Measurements from ENCODE around the gene NEK4.

The NEK4 gene

DNA sequence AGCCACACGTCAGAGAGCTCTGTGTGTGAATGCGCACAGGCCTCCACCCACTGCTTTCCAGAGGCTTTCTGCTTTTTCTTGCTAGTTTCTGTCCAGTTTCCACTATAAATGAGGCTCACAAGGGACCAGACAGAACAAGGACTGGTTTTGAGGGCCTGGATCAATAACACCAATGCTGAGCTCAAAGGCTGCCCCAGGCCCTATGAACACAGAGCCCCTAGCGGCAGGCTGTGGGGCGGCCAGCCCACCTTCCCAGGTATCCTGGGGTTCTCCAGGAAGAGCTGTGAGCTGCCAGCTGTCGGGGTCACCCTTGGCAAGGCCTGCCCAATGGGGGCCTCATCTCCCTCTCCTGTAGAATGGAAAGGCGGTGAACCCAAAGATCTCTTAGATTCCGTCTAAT is 21.7 kb upstream of the NEK4 start:
- peaks cover 13% of the 10 kb centered on the region for H3K27me3 Mint-ChIP-seq (ENCODE audit: low read depth, poor library complexity)
- H3K4me3 Mint-ChIP-seq: no peak overlapping the region
- peak; percentile 39 for TF ChIP-seq CTCF (IDR thresholded peaks at IDR 0.05)

DNA sequence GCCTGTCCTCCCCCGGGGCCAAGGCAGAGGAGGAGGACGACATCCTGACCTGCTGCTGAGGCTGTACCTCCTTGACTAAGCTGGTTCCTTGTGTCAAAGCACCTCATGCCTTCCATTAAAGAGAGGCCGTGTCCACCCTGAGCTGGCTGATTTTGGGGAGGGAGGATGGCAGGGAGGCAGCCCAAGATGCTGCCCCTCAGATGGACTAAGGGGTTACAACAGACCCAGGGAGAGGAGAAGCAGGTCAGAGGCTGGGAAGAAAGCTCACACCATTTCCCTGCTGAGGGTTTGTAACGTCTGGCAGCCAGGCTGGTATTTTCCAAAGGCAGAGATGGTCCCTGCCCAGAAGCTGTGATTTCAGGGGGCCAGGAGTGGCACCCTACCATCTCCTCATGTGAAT is 21.2 kb upstream of the NEK4 start:
- no peak overlapping the region for H3K4me3 Mint-ChIP-seq
- H3K36me3 Mint-ChIP-seq (ENCODE audit: low read depth): no peaks in the 10 kb centered on the region
- H3K27ac Mint-ChIP-seq: no peak overlapping the region
- TF ChIP-seq CTCF (IDR thresholded peaks at IDR 0.05): no peak
- H3K4me1 Mint-ChIP-seq: peaks cover 51% of the 10 kb centered on the region
- peaks cover 13% of the 10 kb centered on the region for H3K27me3 Mint-ChIP-seq (ENCODE audit: low read depth, poor library complexity)
- DNase-seq: no peak
- no peaks in the 10 kb centered on the region for H3K9me3 Mint-ChIP-seq

More for the DNA sequence above, 21.7 kb upstream of the NEK4 start:
- Mint-ChIP-seq H3K9me3 (no peaks in the 10 kb centered on the region), H3K4me1 (peaks cover 49% of the 10 kb centered on the region), H3K36me3 (ENCODE audit: low read depth) (no peaks in the 10 kb centered on the region), H3K27ac (no peak overlapping the region)
- no peak for DNase-seq

- Mint-ChIP-seq H3K4me3 (no peak overlapping the region), H3K4me1 (peaks cover 51% of the 10 kb centered on the region), H3K27ac (no peak overlapping the region), H3K36me3 (ENCODE audit: low read depth) (no peaks in the 10 kb centered on the region), H3K27me3 (ENCODE audit: low read depth, poor library complexity) (peaks cover 17% of the 10 kb centered on the region), H3K9me3 (no peaks in the 10 kb centered on the region)
- no peak for DNase-seq
- no peak for TF ChIP-seq CTCF (IDR thresholded peaks at IDR 0.05)
Measured at GRCh38 chr3:52791366-52791765, 20.6 kb upstream of the NEK4 start.

- H3K27me3 Mint-ChIP-seq (ENCODE audit: low read depth, poor library complexity): peaks cover 16% of the 10 kb centered on the region
- peaks cover 47% of the 10 kb centered on the region for H3K4me1 Mint-ChIP-seq
- no peaks in the 10 kb centered on the region for H3K36me3 Mint-ChIP-seq (ENCODE audit: low read depth)
- H3K27ac Mint-ChIP-seq: no peak overlapping the region
- H3K4me3 Mint-ChIP-seq: no peak overlapping the region
- no peaks in the 10 kb centered on the region for H3K9me3 Mint-ChIP-seq
- no peak for TF ChIP-seq CTCF (IDR thresholded peaks at IDR 0.05)
- DNase-seq: no peak
Measured at GRCh38 chr3:52790741-52791140, 20.0 kb upstream of the NEK4 start.

GRCh38 chr3:52790337-52790736 is 19.6 kb upstream of the NEK4 start:
- no peak for DNase-seq
- peaks cover 43% of the 10 kb centered on the region for H3K4me1 Mint-ChIP-seq
- peaks cover 14% of the 10 kb centered on the region for H3K27me3 Mint-ChIP-seq (ENCODE audit: low read depth, poor library complexity)
- no peak for TF ChIP-seq CTCF (IDR thresholded peaks at IDR 0.05)
- no peaks in the 10 kb centered on the region for H3K36me3 Mint-ChIP-seq (ENCODE audit: low read depth)
- no peak overlapping the region for H3K4me3 Mint-ChIP-seq
- H3K27ac Mint-ChIP-seq: no peak overlapping the region
- H3K9me3 Mint-ChIP-seq: no peaks in the 10 kb centered on the region

GRCh38 chr3:52789746-52790040 is 19.0 kb upstream of the NEK4 start:
- no peaks in the 10 kb centered on the region for H3K9me3 Mint-ChIP-seq
- H3K4me3 Mint-ChIP-seq: no peak overlapping the region
- no peak for DNase-seq
- peaks cover 36% of the 10 kb centered on the region for H3K4me1 Mint-ChIP-seq
- no peaks in the 10 kb centered on the region for H3K36me3 Mint-ChIP-seq (ENCODE audit: low read depth)
- TF ChIP-seq CTCF (IDR thresholded peaks at IDR 0.05): no peak
- H3K27ac Mint-ChIP-seq: peak overlapping the region; percentile 48
- peaks cover 18% of the 10 kb centered on the region for H3K27me3 Mint-ChIP-seq (ENCODE audit: low read depth, poor library complexity)

Data from nephron progenitor cell (in vitro differentiated cells).